Measurements from ENCODE around the gene ERAL1.
"Not testable (repeated sequence)": the region's sequence is repeated elsewhere in the genome, so short reads cannot be mapped to it uniquely, and the experiment has no call there.

The ERAL1 gene

GRCh38 chr17:28854457-28855335 is at the start of gene ERAL1:
Gene ERAL1, plus strand, starts transcription at chr17:28855016. Its CDS starts 19 bp downstream, at chr17:28855035.
- peaks cover 2% of the 10 kb centered on the region for H3K36me3 Mint-ChIP-seq
- H3K9me3 Mint-ChIP-seq (ENCODE audit: low read depth) = no peaks in the 10 kb centered on the region
- H3K27me3 Mint-ChIP-seq = no peaks in the 10 kb centered on the region
- peaks cover 17% of the 10 kb centered on the region for H3K4me1 Mint-ChIP-seq (ENCODE audit: low read depth)
- H3K4me3 Mint-ChIP-seq = peak within 1 kb of the TSS; percentile 91
- peak within 1 kb of the TSS; percentile 94 for H3K27ac Mint-ChIP-seq

- peaks cover 42% of the 10 kb centered on the region for H3K4me1 Mint-ChIP-seq (ENCODE audit: low read depth)
- no peak overlapping the region for H3K4me3 Mint-ChIP-seq
- no peaks in the 10 kb centered on the region for H3K9me3 Mint-ChIP-seq (ENCODE audit: low read depth)
- H3K27me3 Mint-ChIP-seq = no peaks in the 10 kb centered on the region
- peak overlapping the region; percentile 85 for H3K27ac Mint-ChIP-seq
- H3K36me3 Mint-ChIP-seq = peaks cover 4% of the 10 kb centered on the region
Measured at GRCh38 chr17:28807925-28808634, 46.7 kb upstream of the ERAL1 start.

- Mint-ChIP-seq H3K27ac (peak overlapping the region; percentile 72), H3K9me3 (ENCODE audit: low read depth) (no peaks in the 10 kb centered on the region), H3K4me1 (ENCODE audit: low read depth) (peaks cover 43% of the 10 kb centered on the region), H3K27me3 (no peaks in the 10 kb centered on the region), H3K4me3 (peak overlapping the region; percentile 87), H3K36me3 (peaks cover 2% of the 10 kb centered on the region)
Measured at GRCh38 chr17:28810437-28810836, 44.4 kb upstream of the ERAL1 start.

GRCh38 chr17:28811651-28812090 is 43.1 kb upstream of the ERAL1 start:
- Mint-ChIP-seq H3K9me3 (ENCODE audit: low read depth) (no peaks in the 10 kb centered on the region), H3K36me3 (peaks cover 2% of the 10 kb centered on the region), H3K4me3 (peak overlapping the region; percentile 87), H3K27me3 (no peaks in the 10 kb centered on the region), H3K27ac (peak overlapping the region; percentile 72), H3K4me1 (ENCODE audit: low read depth) (peaks cover 45% of the 10 kb centered on the region)

DNA sequence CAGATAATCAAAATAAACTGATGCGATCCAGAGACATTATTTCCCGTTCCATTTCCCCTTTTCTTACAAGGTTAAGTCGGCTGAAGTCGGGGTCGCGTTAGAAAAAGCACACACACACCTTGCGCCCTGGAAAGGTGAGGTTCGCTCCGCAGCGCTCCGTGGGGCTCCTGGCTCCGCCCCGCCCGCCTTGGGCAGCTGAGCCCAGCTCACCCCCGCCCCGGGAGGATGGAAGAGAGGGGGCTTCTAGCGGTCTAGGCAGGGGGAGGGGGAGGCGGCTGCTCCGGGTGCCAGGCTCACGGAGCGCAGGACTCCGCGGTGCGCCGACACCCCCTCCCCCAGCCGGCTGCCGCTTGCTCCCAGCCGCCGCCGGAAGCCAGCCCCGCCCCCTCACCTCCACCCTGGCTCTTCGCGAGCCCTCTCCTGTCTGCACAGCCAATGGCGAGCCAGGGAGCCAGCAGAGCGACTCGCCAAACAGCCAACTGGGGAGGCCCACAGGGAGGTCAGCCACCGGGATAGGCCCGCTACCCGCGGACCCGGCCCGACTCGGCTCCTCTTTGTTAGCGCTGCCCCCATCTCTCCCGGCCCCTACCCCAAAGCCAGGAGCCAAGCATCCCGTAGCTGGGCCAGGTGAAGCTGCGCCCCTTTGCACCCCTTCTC is 42.6 kb upstream of the ERAL1 start:
- no peaks in the 10 kb centered on the region for H3K9me3 Mint-ChIP-seq (ENCODE audit: low read depth)
- peak overlapping the region; percentile 87 for H3K4me3 Mint-ChIP-seq
- H3K4me1 Mint-ChIP-seq (ENCODE audit: low read depth) = peaks cover 46% of the 10 kb centered on the region
- peak overlapping the region; percentile 89 for H3K27ac Mint-ChIP-seq
- peaks cover 2% of the 10 kb centered on the region for H3K36me3 Mint-ChIP-seq
- H3K27me3 Mint-ChIP-seq = no peaks in the 10 kb centered on the region

GRCh38 chr17:28812748-28813377 is 42.0 kb upstream of the ERAL1 start:
- Mint-ChIP-seq H3K36me3 (peaks cover 2% of the 10 kb centered on the region), H3K4me3 (peak overlapping the region; percentile 87), H3K4me1 (ENCODE audit: low read depth) (peaks cover 42% of the 10 kb centered on the region), H3K27me3 (no peaks in the 10 kb centered on the region), H3K9me3 (ENCODE audit: low read depth) (no peaks in the 10 kb centered on the region), H3K27ac (peak overlapping the region; percentile 89)

DNA sequence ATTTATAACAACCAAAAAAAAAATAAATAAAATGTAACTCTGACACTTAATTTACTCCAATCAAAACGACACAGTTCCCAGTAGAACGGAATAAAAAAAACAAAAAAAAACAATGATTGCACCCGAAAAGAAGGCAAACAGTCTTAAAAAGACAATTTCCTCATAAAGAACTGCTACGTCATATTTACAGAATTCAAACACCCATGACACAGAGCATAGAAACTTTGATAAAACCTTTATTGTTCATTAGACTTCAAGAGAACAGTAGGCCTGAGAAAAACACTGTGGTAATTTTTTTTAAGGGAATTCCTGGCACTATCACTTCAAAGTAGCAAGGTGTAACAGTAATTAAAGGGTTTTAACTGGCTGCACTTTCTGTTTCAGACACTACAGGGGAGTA is 38.3 kb upstream of the ERAL1 start:
- Mint-ChIP-seq H3K27ac (peak overlapping the region; percentile 61), H3K9me3 (ENCODE audit: low read depth) (no peaks in the 10 kb centered on the region), H3K4me3 (no peak overlapping the region), H3K36me3 (no peaks in the 10 kb centered on the region), H3K27me3 (no peaks in the 10 kb centered on the region), H3K4me1 (ENCODE audit: low read depth) (peaks cover 24% of the 10 kb centered on the region)

DNA sequence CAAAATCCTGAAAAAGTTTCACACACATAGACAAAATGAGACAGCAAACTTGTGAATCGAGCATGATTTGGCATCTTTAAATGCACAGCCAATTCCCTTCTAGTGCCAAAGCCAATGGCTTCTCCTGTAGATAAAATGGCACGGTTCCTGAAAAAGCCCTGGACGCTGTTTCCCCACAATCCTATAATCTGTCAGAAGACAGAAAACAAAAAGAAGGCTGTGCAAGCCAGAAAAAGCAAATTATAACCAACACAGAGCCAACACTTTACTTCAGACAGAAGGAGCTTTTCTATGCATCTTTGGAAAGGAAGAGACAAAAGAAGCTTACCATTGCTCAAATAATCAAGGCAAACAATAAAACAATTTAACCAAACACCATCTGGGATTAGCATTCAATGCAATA is 36.0 kb upstream of the ERAL1 start:
- Mint-ChIP-seq H3K4me3 (no peak overlapping the region), H3K4me1 (ENCODE audit: low read depth) (peaks cover 17% of the 10 kb centered on the region), H3K27me3 (no peaks in the 10 kb centered on the region), H3K27ac (no peak overlapping the region), H3K36me3 (no peaks in the 10 kb centered on the region), H3K9me3 (ENCODE audit: low read depth) (no peaks in the 10 kb centered on the region)

- Mint-ChIP-seq H3K27ac (peak overlapping the region; percentile 51), H3K4me1 (ENCODE audit: low read depth) (peaks cover 17% of the 10 kb centered on the region), H3K4me3 (no peak overlapping the region), H3K9me3 (ENCODE audit: low read depth) (no peaks in the 10 kb centered on the region), H3K36me3 (no peaks in the 10 kb centered on the region), H3K27me3 (no peaks in the 10 kb centered on the region)
Measured at GRCh38 chr17:28819582-28819981, 35.2 kb upstream of the ERAL1 start.

GRCh38 chr17:28827672-28828071 is 27.1 kb upstream of the ERAL1 start:
- Mint-ChIP-seq H3K27me3 (no peaks in the 10 kb centered on the region), H3K36me3 (peaks cover 6% of the 10 kb centered on the region), H3K27ac (no peak overlapping the region), H3K9me3 (ENCODE audit: low read depth) (no peaks in the 10 kb centered on the region), H3K4me1 (ENCODE audit: low read depth) (peaks cover 7% of the 10 kb centered on the region), H3K4me3 (no peak overlapping the region)

DNA sequence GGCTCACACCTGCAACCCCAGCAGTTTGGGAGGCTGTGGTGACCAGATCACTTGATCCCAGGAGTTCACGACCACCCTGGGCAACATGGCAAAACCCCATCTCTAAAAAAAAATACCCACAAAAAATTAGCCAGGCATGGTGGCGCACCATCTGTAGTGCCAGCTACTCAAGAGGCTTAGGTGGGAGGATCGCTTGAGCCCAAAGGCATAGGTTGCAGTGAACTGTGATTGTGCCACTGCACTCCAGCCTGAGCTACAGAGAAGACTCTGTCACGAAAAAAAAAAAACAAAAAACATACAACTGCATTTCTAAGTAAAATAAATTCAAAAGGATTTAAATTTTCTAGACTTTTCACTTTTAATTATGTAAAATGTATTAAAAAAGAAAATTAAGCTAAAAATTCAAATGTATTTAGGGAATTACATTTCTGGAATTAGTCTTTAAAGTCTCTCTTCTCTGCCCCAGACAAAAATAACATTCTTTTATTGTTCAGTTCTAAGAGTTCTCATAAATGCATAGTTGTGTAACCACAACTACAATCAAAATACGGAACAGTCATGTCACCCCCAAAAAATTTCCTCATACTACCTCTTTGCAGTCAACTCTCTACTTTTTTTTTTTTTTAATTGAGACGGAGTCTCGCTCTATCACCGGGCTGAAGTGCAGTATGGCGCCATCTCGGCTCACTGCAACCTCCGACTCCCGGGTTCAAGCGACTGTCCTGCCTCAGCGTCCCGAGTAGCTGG is 26.3 kb upstream of the ERAL1 start:
- no peak overlapping the region for H3K4me3 Mint-ChIP-seq
- H3K27ac Mint-ChIP-seq = no peak overlapping the region
- H3K36me3 Mint-ChIP-seq = peaks cover 6% of the 10 kb centered on the region
- H3K4me1 Mint-ChIP-seq (ENCODE audit: low read depth) = peaks cover 6% of the 10 kb centered on the region
- H3K9me3 Mint-ChIP-seq (ENCODE audit: low read depth) = no peaks in the 10 kb centered on the region
- H3K27me3 Mint-ChIP-seq = no peaks in the 10 kb centered on the region

GRCh38 chr17:28834420-28834819 is 20.4 kb upstream of the ERAL1 start:
- Mint-ChIP-seq H3K9me3 (ENCODE audit: low read depth) (no peaks in the 10 kb centered on the region), H3K36me3 (peaks cover 1% of the 10 kb centered on the region), H3K27ac (no peak overlapping the region), H3K4me1 (ENCODE audit: low read depth) (peaks cover 11% of the 10 kb centered on the region), H3K4me3 (no peak overlapping the region), H3K27me3 (no peaks in the 10 kb centered on the region)

DNA sequence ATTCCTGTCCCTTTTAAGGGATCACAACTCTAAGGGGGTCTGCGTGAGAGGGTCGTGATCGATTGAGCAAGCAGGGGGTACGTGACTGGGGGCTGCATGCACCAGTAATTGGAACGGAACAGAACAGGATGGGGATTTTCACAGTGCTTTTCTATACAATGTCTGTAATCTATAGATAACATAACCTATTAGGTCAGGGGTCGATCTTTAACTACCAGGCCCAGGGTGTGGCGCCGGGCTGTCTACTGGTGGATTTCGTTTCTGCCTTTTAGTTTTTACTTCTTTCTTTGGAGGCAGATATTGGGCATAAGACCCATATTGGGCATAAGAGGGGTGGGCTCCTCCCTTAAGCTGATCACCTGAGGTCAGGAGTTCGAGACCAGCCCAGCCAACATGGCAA is 18.3 kb upstream of the ERAL1 start:
- not testable (repeated sequence) for H3K27me3 Mint-ChIP-seq; H3K27ac Mint-ChIP-seq; H3K36me3 Mint-ChIP-seq; H3K4me3 Mint-ChIP-seq; H3K9me3 Mint-ChIP-seq (ENCODE audit: low read depth)
- H3K4me1 Mint-ChIP-seq (ENCODE audit: low read depth) = peaks cover 21% of the 10 kb centered on the region

DNA sequence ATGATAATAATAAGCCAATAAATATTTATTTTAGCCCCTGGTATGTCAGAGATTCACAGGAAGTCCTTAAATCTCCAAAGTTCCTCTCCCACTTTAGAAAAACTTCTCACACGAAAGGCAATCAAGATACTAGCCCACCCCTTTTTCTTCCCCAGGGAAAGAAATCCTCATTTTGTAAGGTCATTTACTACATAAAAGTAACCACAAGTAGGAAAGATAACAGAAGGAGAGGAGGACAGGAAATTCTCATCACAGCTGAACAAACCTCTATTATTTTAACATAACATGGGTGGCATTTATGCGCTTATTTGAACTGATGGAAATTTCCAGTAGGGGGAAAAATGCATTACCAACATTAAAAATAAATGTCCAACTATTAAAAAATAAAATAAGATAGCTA is 15.6 kb upstream of the ERAL1 start:
- H3K4me3 Mint-ChIP-seq = no peak overlapping the region
- no peaks in the 10 kb centered on the region for H3K36me3 Mint-ChIP-seq
- peak overlapping the region; percentile 76 for H3K27ac Mint-ChIP-seq
- H3K4me1 Mint-ChIP-seq (ENCODE audit: low read depth) = peaks cover 26% of the 10 kb centered on the region
- no peaks in the 10 kb centered on the region for H3K9me3 Mint-ChIP-seq (ENCODE audit: low read depth)
- no peaks in the 10 kb centered on the region for H3K27me3 Mint-ChIP-seq

All from activated naive CD8-positive, alpha-beta T cell (primary cell).